ENCODE data around the gene GGACT.

GRCh38 chr13:100589178-100589725 lies 663 bp upstream of the GGACT start:
- TF ChIP-seq CTCF (IDR thresholded peaks at IDR 0.05) (no peak), EZH2 (IDR thresholded peaks at IDR 0.05) (no peak)

Measured in neural progenitor cell (in vitro differentiated cells).